Chondrocyte (in vitro differentiated cells): Measurements from ENCODE around the gene WNT1. TPM values are rescaled to one million over a fixed set of nuclear protein-coding genes. Genes with fewer than 3 reads are reported as not detected.

Experiments used
- DNase-seq: peaks from one replicate; pipeline ENCODE4 v3.0.0; 2021; ENCODE audit warnings: mixed read lengths, low spot score
- H3K27ac Mint-ChIP-seq: one replicate; pipeline ENCODE4 v1.8.0; 2021; ENCODE audit warnings: mild to moderate bottlenecking, moderate library complexity, mixed read lengths; ENCODE audit not compliant: unreplicated experiment
- H3K27me3 Mint-ChIP-seq: 2 replicates; pipeline ENCODE4 v1.8.0; 2021; ENCODE audit warnings: low read depth, mixed read lengths
- H3K36me3 Mint-ChIP-seq: 2 replicates; pipeline ENCODE4 v1.8.0; 2021; ENCODE audit warnings: low read depth, mixed read lengths
- H3K4me1 Mint-ChIP-seq: 2 replicates; pipeline ENCODE4 v1.8.0; 2021; ENCODE audit warnings: low read depth, mild to moderate bottlenecking, mixed read lengths
- H3K4me3 Mint-ChIP-seq: one replicate; pipeline ENCODE4 v1.8.0; 2021; ENCODE audit warnings: mild to moderate bottlenecking, moderate library complexity, mixed read lengths; ENCODE audit not compliant: unreplicated experiment
- H3K9me3 Mint-ChIP-seq: 2 replicates; pipeline ENCODE4 v1.8.0; 2021; ENCODE audit warnings: low read depth, mixed read lengths
- total RNA-seq: library from RNA; stranded (reverse); gene quantifications from 3 replicates; pipeline ENCODE4 v1.2.1, GENCODE V29; 2021
- TF ChIP-seq, protein P1 (sequence below): fragments of 200-600 bp; sonication (generic); IDR thresholded peaks from 2 replicates; pipeline ENCODE4 v1.5.0; 2021; ENCODE audit warnings: antibody characterized with exemption, mild to moderate bottlenecking, moderate library complexity

The WNT1 gene
- total RNA-seq, 1 donor from 2014 or later = not detected

DNA sequence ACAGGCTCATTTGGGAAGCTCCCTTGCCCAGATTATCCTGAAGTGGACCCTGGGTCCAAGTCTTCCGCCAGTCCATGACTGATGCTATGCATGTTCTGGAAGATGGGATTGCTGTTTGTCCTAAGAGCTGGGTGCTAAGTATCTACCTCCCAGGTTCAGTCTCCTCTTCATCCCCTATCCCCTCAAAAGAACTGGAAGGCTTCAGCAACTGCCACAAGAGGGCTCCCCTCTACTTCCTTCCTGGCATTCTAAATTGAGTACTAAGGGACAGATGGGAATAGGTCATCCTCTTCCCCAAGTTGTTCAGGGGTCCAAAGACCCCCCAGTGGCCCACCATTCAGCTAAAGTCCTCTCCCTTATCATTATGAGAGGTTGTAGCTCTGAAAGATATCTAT, 43.8 kb upstream of the WNT1 start:
- Mint-ChIP-seq H3K4me1 (no peaks in the 10 kb centered on the region), H3K27ac (no peak overlapping the region), H3K4me3 (no peak overlapping the region), H3K36me3 (peaks cover 32% of the 10 kb centered on the region), H3K9me3 (no peaks in the 10 kb centered on the region), H3K27me3 (no peaks in the 10 kb centered on the region)
- TF ChIP-seq, protein P1, sequence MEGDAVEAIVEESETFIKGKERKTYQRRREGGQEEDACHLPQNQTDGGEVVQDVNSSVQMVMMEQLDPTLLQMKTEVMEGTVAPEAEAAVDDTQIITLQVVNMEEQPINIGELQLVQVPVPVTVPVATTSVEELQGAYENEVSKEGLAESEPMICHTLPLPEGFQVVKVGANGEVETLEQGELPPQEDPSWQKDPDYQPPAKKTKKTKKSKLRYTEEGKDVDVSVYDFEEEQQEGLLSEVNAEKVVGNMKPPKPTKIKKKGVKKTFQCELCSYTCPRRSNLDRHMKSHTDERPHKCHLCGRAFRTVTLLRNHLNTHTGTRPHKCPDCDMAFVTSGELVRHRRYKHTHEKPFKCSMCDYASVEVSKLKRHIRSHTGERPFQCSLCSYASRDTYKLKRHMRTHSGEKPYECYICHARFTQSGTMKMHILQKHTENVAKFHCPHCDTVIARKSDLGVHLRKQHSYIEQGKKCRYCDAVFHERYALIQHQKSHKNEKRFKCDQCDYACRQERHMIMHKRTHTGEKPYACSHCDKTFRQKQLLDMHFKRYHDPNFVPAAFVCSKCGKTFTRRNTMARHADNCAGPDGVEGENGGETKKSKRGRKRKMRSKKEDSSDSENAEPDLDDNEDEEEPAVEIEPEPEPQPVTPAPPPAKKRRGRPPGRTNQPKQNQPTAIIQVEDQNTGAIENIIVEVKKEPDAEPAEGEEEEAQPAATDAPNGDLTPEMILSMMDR = peak; percentile 58
- no peak for DNase-seq

DNA sequence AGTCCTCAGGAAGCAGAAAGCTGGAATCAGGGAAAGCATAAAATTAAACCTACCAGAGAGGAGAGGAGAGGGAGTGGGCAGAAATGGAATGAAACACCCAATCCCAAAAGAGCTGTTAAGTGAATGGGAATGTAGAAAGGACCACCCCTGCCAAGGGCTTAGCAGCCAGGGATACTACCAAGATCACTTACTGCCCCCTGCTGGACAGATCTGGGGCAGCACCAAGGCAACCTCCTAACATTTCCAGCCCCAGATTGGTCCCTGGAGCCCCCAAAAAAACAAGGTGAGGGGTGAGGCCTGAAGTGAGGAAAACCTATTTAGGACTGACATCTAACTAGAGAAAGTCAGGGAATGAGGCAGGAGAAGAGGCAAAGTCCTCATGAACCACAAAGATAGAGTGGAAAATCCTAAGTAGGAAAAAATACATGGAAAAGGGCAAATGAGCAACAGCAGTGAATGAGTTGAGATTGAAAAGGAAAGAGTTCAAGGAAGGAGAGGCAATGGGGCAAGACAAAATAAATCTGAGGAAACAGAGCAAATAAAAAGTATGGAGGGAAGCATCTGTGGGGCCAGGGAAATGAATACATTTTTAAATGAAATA, 41.6 kb upstream of the WNT1 start:
- TF ChIP-seq, protein P1 = peak; percentile 94
- DNase-seq = no peak
- Mint-ChIP-seq H3K27ac (no peak overlapping the region), H3K27me3 (no peaks in the 10 kb centered on the region), H3K4me1 (no peaks in the 10 kb centered on the region), H3K4me3 (no peak overlapping the region), H3K9me3 (no peaks in the 10 kb centered on the region), H3K36me3 (peaks cover 30% of the 10 kb centered on the region)

DNA sequence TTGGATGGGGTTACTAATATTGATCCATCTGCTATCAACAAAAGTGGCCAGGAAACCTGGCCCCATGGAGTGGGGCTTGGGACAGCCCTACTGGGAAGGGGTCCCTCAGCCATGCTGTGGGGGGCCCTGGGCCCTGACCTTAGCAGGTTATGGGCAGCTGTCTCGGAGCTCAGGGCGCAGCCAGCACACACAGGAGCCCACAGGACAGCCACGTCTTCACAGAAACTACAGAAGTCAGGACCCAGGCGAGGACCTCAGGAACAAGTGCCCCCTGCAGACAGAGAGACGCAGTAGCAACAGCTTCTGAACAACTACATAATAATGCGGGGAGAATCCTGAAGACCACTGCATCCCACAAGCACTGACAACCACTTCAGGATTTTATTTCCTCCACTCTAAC, 41.0 kb upstream of the WNT1 start:
- Mint-ChIP-seq H3K4me3 (no peak overlapping the region), H3K9me3 (no peaks in the 10 kb centered on the region), H3K36me3 (peaks cover 30% of the 10 kb centered on the region)

DNA sequence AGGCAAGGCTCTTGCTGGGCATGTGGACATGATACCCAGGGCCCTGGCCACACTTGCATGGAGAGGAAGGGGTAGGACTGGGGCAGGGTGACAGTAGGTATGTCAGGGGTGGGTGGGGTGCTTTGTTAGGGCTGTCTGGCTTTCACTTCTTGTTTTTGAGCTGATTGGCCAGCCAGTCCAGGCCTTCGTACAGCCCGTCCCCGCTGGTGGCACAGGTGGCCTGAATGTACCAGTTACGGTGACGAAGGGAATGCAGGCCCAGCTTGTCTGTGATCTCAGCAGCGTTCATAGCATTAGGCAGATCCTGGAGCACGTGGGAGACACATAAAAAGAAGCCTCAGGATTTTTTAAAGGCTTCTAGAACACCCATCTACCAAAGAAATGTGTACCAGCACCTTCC, 39.3 kb upstream of the WNT1 start:
- TF ChIP-seq, protein P1 = no peak
- Mint-ChIP-seq H3K27me3 (no peaks in the 10 kb centered on the region), H3K9me3 (no peaks in the 10 kb centered on the region), H3K27ac (no peak overlapping the region), H3K4me3 (no peak overlapping the region), H3K36me3 (peaks cover 21% of the 10 kb centered on the region), H3K4me1 (peaks cover 5% of the 10 kb centered on the region)
- no peak for DNase-seq

More for the DNA sequence above, 41.0 kb upstream of the WNT1 start:
- TF ChIP-seq, protein P1 = no peak
- no peaks in the 10 kb centered on the region for H3K27me3 Mint-ChIP-seq
- H3K4me1 Mint-ChIP-seq = no peaks in the 10 kb centered on the region
- no peak for DNase-seq
- no peak overlapping the region for H3K27ac Mint-ChIP-seq

DNA sequence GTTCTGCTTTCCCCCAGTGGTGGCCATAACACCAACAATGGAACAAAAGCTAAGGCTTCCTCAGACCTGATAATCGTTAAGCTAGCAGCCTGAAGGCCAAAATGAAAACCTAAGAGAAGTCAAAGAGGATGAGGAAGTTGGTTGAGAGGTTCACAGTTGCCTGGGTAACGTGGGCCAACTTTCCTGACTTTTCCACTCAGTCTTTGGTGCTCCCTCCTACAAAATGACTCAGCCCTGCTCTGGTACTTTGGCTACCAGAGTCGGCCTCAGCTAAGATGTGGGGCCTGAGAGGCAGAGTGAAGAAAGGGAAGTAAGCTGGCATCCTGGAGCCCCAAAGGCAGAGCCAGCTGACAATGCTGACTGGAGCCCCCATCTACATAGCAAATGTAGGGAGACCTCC, 37.9 kb upstream of the WNT1 start:
- Mint-ChIP-seq H3K4me3 (no peak overlapping the region), H3K27me3 (no peaks in the 10 kb centered on the region), H3K9me3 (no peaks in the 10 kb centered on the region), H3K4me1 (peaks cover 13% of the 10 kb centered on the region), H3K27ac (no peak overlapping the region), H3K36me3 (peaks cover 17% of the 10 kb centered on the region)
- DNase-seq = no peak
- TF ChIP-seq, protein P1 = no peak
